Gastrocnemius medialis (tissue), 4 donors: Measurements from ENCODE around the gene IST1. TPM values are rescaled to one million over a fixed set of nuclear protein-coding genes. Genes with fewer than 3 reads are reported as not detected.

ENCODE experiments used
- ATAC-seq, 2 donors: fragments of 150-250 bp; one replicate each; pipeline ENCODE4 v1.9.1; 2016
- DNase-seq, 2 donors: peaks; one replicate each; pipeline ENCODE4 v3.0.0-alpha.2; 2019
- H3K27ac ChIP-seq, 4 donors: fragments of 200-600 bp; sonication (generic); 1 replicate in 1 of 4; 2 replicates in 3 of 4; pipeline ENCODE4 v1.5.1; 2016 to 2018; ENCODE audit warnings: mild to moderate bottlenecking in 2 of 4, moderate library complexity in 1 of 4
- H3K27me3 ChIP-seq, 3 donors: fragments of 200-600 bp; sonication (generic) in 2 of 3; 1 replicate in 1 of 3; 2 replicates in 2 of 3; pipeline versions ENCODE4 v1.5.1 to v1.6.0; 2016 to 2019; ENCODE audit warnings: mild to moderate bottlenecking in 1 of 3, moderate library complexity in 1 of 3
- H3K36me3 ChIP-seq, 2 donors: fragments of 200-600 bp; sonication (generic) in 1 of 2; one replicate each; pipeline ENCODE4 v1.5.1; 2017 to 2018
- H3K4me1 ChIP-seq, 2 donors: fragments of 200-600 bp; sonication (generic) in 1 of 2; one replicate each; pipeline ENCODE4 v1.5.1; 2016 to 2017; ENCODE audit warnings: mild to moderate bottlenecking in 2 of 2
- H3K4me3 ChIP-seq, 4 donors: fragments of 200-600 bp; sonication (generic) in 3 of 4; 1 replicate in 1 of 4; 2 replicates in 3 of 4; pipeline ENCODE4 v1.5.1; 2016 to 2019; ENCODE audit warnings: mild to moderate bottlenecking in 2 of 4
- H3K9me3 ChIP-seq, 3 donors: fragments of 200-600 bp; sonication (generic) in 2 of 3; 1 replicate in 1 of 3; 2 replicates in 2 of 3; pipeline ENCODE4 v1.5.1; 2016 to 2019
- POLR2A ChIP-seq, 2 donors: fragments of 450-650 bp; IDR thresholded peaks; one replicate each; pipeline ENCODE4 v1.6.1; 2017; ENCODE audit warnings: antibody characterized with exemption in 2 of 2, mild to moderate bottlenecking in 2 of 2, moderate library complexity in 2 of 2
- in situ Hi-C, 4 donors: fragments of 200-750 bp; cut with MboI; loops; one replicate each; pipeline versions ENCODE4 v1.15.0 to v1.8.0; 2017; ENCODE audit warnings: low sequenced_read_pairs in 4 of 4
- intact Hi-C: fragments of 100-400 bp; cut with DNase I; formaldehyde crosslinking; loops from one replicate; pipeline ENCODE4 v1.15.1; 2023; ENCODE audit warnings: low total_unique reads
- total RNA-seq, 4 donors: library from RNA; depleted of rRNA; stranded (reverse); fragments of >200 nt; gene quantifications; one replicate each; pipeline versions ENCODE4 v1.1.0 to v1.2.3, GENCODE V29; 2016
- TF ChIP-seq, protein P1 (sequence below), 5 experiments: fragments of 450-650 bp in 3 of 5; fragments of 200-600 bp in 2 of 5; sonication (generic) in 2 of 5; IDR thresholded peaks in 4 of 5; conservative IDR thresholded peaks in 1 of 5; 1 replicate in 4 of 5; 2 replicates in 1 of 5; pipeline ENCODE4 v1.5.1; 2016 to 2019; ENCODE audit warnings: antibody characterized with exemption in 5 of 5, mild to moderate bottlenecking in 3 of 5, moderate library complexity in 3 of 5

IST1 gene
- total RNA-seq, 4 donors from 2014 or later, result 90.8 to 141 (median 112) TPM

DNA sequence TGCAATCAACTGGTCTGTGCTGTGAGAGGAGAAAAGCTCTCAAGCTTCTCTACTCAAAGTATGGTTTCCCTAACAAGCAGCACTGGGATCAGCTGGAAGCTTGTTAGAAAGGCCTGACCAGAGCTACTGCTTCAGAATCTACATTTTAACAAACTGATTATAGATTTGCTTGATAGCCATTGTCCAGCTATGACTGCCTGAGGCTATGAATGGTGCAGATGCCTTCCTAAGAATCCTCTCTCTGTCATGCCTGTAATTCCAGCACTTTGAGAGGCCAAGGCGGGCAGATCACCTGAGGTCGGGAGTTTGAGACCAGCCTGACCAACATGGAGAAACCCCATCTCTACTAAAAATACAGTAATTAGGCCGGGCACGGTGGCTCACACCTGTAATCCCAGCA is 76.2 kb downstream of the IST1 start:
- Histone ChIP-seq H3K27ac (no peak overlapping the region), H3K4me3 (no peak overlapping the region), H3K4me1 (peaks cover 0 to 6% of the 10 kb centered on the region in 2 donors), H3K36me3 (no peaks in the 10 kb centered on the region), H3K27me3 (no peaks in the 10 kb centered on the region), H3K9me3 (no peaks in the 10 kb centered on the region)
- TF ChIP-seq, protein P1, sequence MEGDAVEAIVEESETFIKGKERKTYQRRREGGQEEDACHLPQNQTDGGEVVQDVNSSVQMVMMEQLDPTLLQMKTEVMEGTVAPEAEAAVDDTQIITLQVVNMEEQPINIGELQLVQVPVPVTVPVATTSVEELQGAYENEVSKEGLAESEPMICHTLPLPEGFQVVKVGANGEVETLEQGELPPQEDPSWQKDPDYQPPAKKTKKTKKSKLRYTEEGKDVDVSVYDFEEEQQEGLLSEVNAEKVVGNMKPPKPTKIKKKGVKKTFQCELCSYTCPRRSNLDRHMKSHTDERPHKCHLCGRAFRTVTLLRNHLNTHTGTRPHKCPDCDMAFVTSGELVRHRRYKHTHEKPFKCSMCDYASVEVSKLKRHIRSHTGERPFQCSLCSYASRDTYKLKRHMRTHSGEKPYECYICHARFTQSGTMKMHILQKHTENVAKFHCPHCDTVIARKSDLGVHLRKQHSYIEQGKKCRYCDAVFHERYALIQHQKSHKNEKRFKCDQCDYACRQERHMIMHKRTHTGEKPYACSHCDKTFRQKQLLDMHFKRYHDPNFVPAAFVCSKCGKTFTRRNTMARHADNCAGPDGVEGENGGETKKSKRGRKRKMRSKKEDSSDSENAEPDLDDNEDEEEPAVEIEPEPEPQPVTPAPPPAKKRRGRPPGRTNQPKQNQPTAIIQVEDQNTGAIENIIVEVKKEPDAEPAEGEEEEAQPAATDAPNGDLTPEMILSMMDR (IDR thresholded peaks at IDR 0.05 in 4 of 5, conservative IDR thresholded peaks at IDR 0.05 in 1 of 5), result no peak
- no peak for TF ChIP-seq POLR2A (IDR thresholded peaks at IDR 0.05)
- in situ Hi-C loops (no loop called here), intact Hi-C loops (no loop called here)
- no peak for ATAC-seq
- no peak for DNase-seq

DNA sequence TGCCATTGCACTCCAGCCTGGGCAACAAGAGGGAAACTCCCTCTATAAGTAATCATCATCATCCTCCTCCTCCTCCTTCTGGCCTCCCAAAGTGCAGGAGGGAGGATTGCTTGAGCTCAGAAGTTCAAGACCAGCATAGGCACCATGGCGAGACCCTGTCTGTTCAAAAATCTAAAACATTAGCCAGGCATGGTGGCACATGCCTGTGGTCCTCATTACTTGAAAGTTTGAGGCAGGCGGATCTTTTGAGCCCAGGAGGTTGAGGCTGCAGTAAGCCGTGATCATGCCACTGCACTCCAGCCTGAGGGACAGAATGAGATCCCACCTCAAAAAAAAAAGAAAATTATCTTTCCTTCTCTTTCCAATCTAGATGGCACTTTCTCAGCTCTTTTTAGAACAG is 77.0 kb downstream of the IST1 start:
- no peak overlapping the region for H3K4me3 ChIP-seq
- no peaks in the 10 kb centered on the region for H3K9me3 ChIP-seq
- DNase-seq, result no peak
- ATAC-seq, result no peak
- intact Hi-C loops, result no loop called here
- in situ Hi-C loops, result no loop called here
- no peak overlapping the region for H3K27ac ChIP-seq
- no peaks in the 10 kb centered on the region for H3K36me3 ChIP-seq
- TF ChIP-seq, protein P1 (IDR thresholded peaks at IDR 0.05 in 4 of 5, conservative IDR thresholded peaks at IDR 0.05 in 1 of 5), result no peak
- TF ChIP-seq POLR2A (IDR thresholded peaks at IDR 0.05), result no peak
- H3K4me1 ChIP-seq, result no peaks in the 10 kb centered on the region
- no peaks in the 10 kb centered on the region for H3K27me3 ChIP-seq

DNA sequence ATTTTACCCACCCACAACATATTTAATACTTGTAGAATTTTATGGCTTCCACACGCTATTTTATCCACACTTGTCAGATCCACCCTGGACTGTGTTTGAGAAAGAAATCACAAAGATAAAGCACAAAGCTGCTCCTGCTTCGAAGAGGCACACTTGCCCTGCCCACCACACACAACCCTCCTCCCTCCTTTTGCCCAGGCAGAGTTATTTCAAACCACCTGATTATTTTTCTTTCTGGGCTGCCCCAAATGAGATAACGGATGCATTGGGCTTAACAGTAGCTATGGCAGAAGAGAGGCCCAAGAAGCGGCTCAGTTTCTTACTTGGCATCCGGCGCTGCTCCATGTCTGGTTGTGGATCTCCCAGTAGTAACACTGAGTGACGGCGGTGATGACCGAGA is 77.7 kb downstream of the IST1 start:
- no peak for DNase-seq
- Histone ChIP-seq H3K4me1 (no peaks in the 10 kb centered on the region), H3K4me3 (no peak overlapping the region), H3K27me3 (no peaks in the 10 kb centered on the region), H3K9me3 (no peaks in the 10 kb centered on the region), H3K27ac (no peak overlapping the region), H3K36me3 (no peaks in the 10 kb centered on the region)
- intact Hi-C loops, result no loop called here
- no peak for TF ChIP-seq POLR2A (IDR thresholded peaks at IDR 0.05)
- TF ChIP-seq, protein P1 (IDR thresholded peaks at IDR 0.05 in 4 of 5, conservative IDR thresholded peaks at IDR 0.05 in 1 of 5), result no peak
- in situ Hi-C loops, result no loop called here
- ATAC-seq, result no peak

DNA sequence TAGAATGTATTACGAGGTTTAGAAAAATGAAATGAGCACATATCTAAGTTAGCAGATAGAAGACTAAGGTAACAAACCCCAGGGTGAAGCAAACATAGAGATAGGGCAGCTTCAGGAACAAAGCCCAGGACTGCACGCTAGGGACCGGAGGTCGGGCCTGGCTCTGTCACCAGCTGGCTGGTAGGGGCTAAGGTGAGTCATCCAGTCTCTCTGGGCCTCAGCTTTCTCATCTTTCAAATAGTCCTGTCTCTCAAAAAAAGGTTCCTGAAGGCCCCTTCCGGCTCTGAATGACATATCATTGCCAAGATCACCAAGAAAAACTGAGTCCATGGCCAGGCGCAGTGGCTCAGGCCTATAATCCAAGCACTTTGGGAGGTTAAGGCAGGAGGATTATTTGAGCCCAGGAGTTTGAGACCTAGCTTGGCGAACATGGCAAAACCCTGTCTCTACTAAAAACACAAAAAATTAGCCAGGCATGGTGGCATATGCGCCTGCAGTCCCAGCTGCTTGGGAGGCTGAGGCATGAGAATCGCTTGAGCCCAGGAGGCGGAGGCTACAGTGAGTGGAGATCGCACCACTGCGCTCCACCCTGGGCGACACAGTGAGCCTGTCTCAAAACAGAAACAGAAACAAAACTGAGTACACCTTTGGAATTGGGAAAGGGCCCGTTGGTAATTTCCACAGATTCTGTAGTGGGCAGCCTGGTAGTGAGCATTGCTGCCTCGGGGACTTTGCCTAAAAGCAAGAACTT is 78.9 kb downstream of the IST1 start:
- Histone ChIP-seq H3K27me3 (no peaks in the 10 kb centered on the region), H3K9me3 (no peaks in the 10 kb centered on the region), H3K4me1 (no peaks in the 10 kb centered on the region), H3K27ac (no peak overlapping the region), H3K36me3 (no peaks in the 10 kb centered on the region), H3K4me3 (no peak overlapping the region)
- in situ Hi-C loops, result no loop called here
- intact Hi-C loops, result no loop called here
- DNase-seq (no peak), ATAC-seq (no peak)
- TF ChIP-seq, protein P1 (IDR thresholded peaks at IDR 0.05 in 4 of 5, conservative IDR thresholded peaks at IDR 0.05 in 1 of 5), result no peak
- TF ChIP-seq POLR2A (IDR thresholded peaks at IDR 0.05), result no peak

Other genes starting within 250 kb of the IST1 start
- 1 to 10 TPM; 4.5 to 9.1 (median 5.0) TPM for gene PHLPP2, start 170.8 kb upstream of the IST1 start, total RNA-seq
- 10 to 100 TPM; 60.7 to 80.6 (median 66.3) TPM for gene AP1G1, start 86.7 kb upstream of the IST1 start, total RNA-seq
- 10 to 100 TPM; 15.8 to 22.6 (median 19.4) TPM for gene ATXN1L, start 49.6 kb upstream of the IST1 start, total RNA-seq
- gene ZNF821, start 11.3 kb upstream of the IST1 start, total RNA-seq, result 10 to 100 TPM in 1 of 4 donors, 1 to 10 TPM in 3; 4.0 to 19.4 (median 8.1) TPM
- gene PKD1L3, start 104.9 kb downstream of the IST1 start, total RNA-seq, result not detected
- 1 to 10 TPM; 5.1 to 7.3 (median 6.7) TPM for gene DHODH, start 113.2 kb downstream of the IST1 start, total RNA-seq
- 100 to 1,000 TPM in 1 of 4 donors, 10 to 100 TPM in 1, 1 to 10 TPM in 1, not detected in 1; 1.5 to 206 (median 63.7) TPM for gene HP, start 159.0 kb downstream of the IST1 start, total RNA-seq
- gene HPR, start 167.7 kb downstream of the IST1 start, total RNA-seq, result under 1 TPM in 1 of 4 donors, not detected in 3; 0.20 TPM
- gene TXNL4B, start 198.1 kb downstream of the IST1 start, total RNA-seq, result 10 to 100 TPM in 2 of 4 donors, 1 to 10 TPM in 2; 6.0 to 13.7 (median 10.0) TPM
- gene DHX38, start 198.3 kb downstream of the IST1 start, total RNA-seq, result 10 to 100 TPM; 26.9 to 75.3 (median 53.8) TPM